ENCODE results near the gene METTL2B. TPM values are rescaled to one million over a fixed set of nuclear protein-coding genes. Genes with fewer than 3 reads are reported as not detected.

Gene METTL2B
- total and polyA plus RNA-seq, 4 donors: 11.5 to 25.0 (median 15.8) TPM

GRCh38 chr7:128431221-128431620 is 45.3 kb upstream of the METTL2B start:
- Histone ChIP-seq H3K4me3 (no peak overlapping the region), H3K9me3 (ENCODE audit: control insufficient read depth in 4 of 4, insufficient read depth in 3 of 4, low read length in 3 of 4) (no peaks in the 10 kb centered on the region), H3K4me1 (ENCODE audit: control insufficient read depth in 5 of 5, insufficient read depth in 5 of 5, low read length in 5 of 5) (peaks cover 0 to 15% (median 0%) of the 10 kb centered on the region in 5 donors), H3K36me3 (ENCODE audit: control insufficient read depth in 4 of 4, insufficient read depth in 4 of 4, low read length in 4 of 4) (no peaks in the 10 kb centered on the region), H3K9ac (ENCODE audit: insufficient read depth in 1 of 2, low read length in 2 of 2) (no peak overlapping the region), H3K27ac (ENCODE audit: low read depth in 1 of 2, low read length in 1 of 2) (no peak overlapping the region), H3K27me3 (ENCODE audit: control insufficient read depth in 3 of 3, insufficient read depth in 3 of 3, low read length in 2 of 3) (no peaks in the 10 kb centered on the region)
- whole genome bisulfite sequencing, 2 donors: 67 to 72% methylated on average over 6 of the region's 6 CpGs
- no peak for DNase-seq
- no peak for ATAC-seq (ENCODE audit: insufficient read depth, low FRiP score)
- TF ChIP-seq CTCF (IDR thresholded peaks at IDR 0.05; ENCODE audit: control extremely low read depth, extremely low read depth): no peak

- no peaks in the 10 kb centered on the region for H3K36me3 ChIP-seq (ENCODE audit: control insufficient read depth in 4 of 4, insufficient read depth in 4 of 4, low read length in 4 of 4)
- H3K9ac ChIP-seq (ENCODE audit: insufficient read depth in 1 of 2, low read length in 2 of 2): no peak overlapping the region
- no peak for TF ChIP-seq CTCF (IDR thresholded peaks at IDR 0.05; ENCODE audit: control extremely low read depth, extremely low read depth)
- peaks cover 0 to 15% (median 0%) of the 10 kb centered on the region in 5 donors for H3K4me1 ChIP-seq (ENCODE audit: control insufficient read depth in 5 of 5, insufficient read depth in 5 of 5, low read length in 5 of 5)
- no peaks in the 10 kb centered on the region for H3K27me3 ChIP-seq (ENCODE audit: control insufficient read depth in 3 of 3, insufficient read depth in 3 of 3, low read length in 2 of 3)
- no peaks in the 10 kb centered on the region for H3K9me3 ChIP-seq (ENCODE audit: control insufficient read depth in 4 of 4, insufficient read depth in 3 of 4, low read length in 3 of 4)
- DNase-seq (no peak), ATAC-seq (ENCODE audit: insufficient read depth, low FRiP score) (no peak)
- H3K27ac ChIP-seq (ENCODE audit: low read depth in 1 of 2, low read length in 1 of 2): no peak overlapping the region
- WGBS, 2 donors: 85 to 86% methylated on average over 2 of the region's 2 CpGs
- H3K4me3 ChIP-seq: no peak overlapping the region
These were observed 44.8 kb upstream of the METTL2B start for GRCh38 chr7:128431754-128432153.

- no peak for ATAC-seq (ENCODE audit: insufficient read depth, low FRiP score)
- no peak for TF ChIP-seq CTCF (IDR thresholded peaks at IDR 0.05; ENCODE audit: control extremely low read depth, extremely low read depth)
- Histone ChIP-seq H3K9me3 (ENCODE audit: control insufficient read depth in 4 of 4, insufficient read depth in 3 of 4, low read length in 3 of 4) (peaks cover 0 to 2% (median 0%) of the 10 kb centered on the region in 4 donors), H3K4me3 (no peak overlapping the region), H3K36me3 (ENCODE audit: control insufficient read depth in 4 of 4, insufficient read depth in 4 of 4, low read length in 4 of 4) (no peaks in the 10 kb centered on the region), H3K27ac (ENCODE audit: low read depth in 1 of 2, low read length in 1 of 2) (no peak overlapping the region), H3K4me1 (ENCODE audit: control insufficient read depth in 5 of 5, insufficient read depth in 5 of 5, low read length in 5 of 5) (peaks cover 0 to 15% (median 0%) of the 10 kb centered on the region in 5 donors), H3K27me3 (ENCODE audit: control insufficient read depth in 3 of 3, insufficient read depth in 3 of 3, low read length in 2 of 3) (no peaks in the 10 kb centered on the region), H3K9ac (ENCODE audit: insufficient read depth in 1 of 2, low read length in 2 of 2) (no peak overlapping the region)
- DNase-seq: no peak
- 76 to 82% methylated on average over 4 of the region's 4 CpGs for WGBS, 2 donors
These were observed 41.9 kb upstream of the METTL2B start for GRCh38 chr7:128434413-128435326.
